ENCODE results near the gene GYG2. TPM values are rescaled to one million over a fixed set of nuclear protein-coding genes. Genes with fewer than 3 reads are reported as not detected.
"Not testable (repeated sequence)": the region's sequence is repeated elsewhere in the genome, so short reads cannot be mapped to it uniquely, and the experiment has no call there.

Gene GYG2
- total RNA-seq = 0.23 and 0.68 TPM in 2 replicates

DNA sequence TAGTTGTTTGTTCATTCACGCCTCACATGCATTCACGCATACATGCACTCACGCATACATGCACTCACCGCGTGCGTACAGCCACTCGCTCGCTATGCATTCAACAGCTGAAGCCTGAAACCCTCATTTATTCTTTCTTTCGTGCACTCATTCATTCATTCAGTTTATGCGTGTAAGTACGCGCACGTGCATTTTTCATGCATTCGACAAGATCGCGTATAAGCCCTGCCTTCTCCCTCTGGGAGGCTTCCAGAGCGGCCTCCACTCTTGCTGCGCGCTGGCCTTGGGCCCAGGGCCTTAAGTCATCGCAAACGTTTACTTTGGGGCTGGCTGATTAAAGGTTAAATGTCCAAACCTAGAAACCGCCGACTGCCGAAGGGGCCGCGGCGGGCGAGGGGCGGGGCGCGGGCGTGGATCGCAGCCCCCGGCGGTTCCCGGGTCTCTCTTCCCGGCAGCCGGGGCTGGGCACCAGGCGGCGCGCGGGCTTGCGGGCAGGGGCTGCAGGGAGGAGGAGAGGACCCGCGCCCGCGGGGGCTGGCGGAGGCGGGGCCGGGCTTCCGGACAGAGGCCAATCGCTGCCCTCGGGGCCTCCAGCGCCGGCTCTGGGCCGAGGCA, at the start of gene GYG2:
TSS of gene GYG2 (plus strand) at position 587 of the 615 bp plus-strand sequence. CDS start 1,259 bp downstream, outside the sequence.
- no peak for DNase-seq

DNA sequence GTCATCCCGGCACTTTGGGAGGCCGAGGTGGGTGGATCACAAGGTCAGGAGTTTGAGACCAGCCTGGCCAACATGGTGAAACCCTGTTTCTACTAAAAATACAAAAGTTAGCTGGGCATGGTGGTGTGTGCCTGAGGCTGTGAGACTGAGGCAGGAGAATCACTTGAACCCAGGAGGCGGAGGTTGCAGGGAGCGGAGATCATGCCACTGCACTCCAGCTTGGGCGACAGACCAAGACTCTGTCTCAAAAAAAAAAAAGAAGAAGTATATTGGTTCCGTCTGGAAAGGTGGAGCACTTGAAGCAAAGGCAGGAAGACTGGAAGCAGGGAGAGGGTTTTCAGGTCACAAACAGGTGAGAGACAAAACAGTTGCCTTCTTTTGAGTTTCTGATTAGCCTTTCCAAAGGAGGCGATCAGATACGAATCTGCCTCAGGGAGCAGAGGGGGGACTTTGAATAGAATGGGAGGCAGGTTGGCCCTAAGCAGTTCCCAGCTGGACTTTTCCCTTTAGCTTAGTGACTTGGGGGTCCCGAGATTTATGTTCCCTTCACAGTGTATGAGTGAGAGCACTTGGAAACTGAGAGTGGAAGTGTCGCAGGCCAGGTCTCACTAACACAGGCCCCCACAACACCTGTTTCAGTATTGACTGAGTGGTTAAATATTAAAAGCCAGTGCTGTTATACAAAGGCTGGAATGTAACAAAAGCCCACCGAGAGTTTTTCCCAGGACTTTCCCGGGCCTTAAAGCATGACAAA, 48.1 kb upstream of the GYG2 start:
- not testable (repeated sequence) for DNase-seq

GRCh38 chrX:2781226-2781571, 47.5 kb upstream of the GYG2 start:
- DNase-seq = no peak

DNA sequence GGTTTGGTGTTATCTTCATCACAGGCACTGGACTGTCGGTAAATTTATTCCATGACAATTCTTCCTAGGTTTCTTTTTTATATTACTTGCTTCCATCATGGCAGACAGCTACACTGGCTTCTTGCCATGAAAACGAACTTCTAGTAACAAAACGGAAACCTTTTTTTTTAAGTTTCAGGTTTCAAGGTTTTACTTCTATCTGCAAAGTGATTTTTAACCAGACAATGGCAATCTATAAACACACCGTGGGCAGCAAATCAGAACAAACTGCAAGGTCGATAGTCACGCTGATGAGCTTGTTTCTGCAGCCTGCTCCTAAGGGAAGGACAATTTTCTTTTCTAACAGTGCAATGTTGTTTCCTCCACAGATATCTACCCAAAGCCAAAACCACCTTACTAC, 47.0 kb upstream of the GYG2 start:
- DNase-seq = peak; percentile 24

GRCh38 chrX:2782171-2782570, 46.6 kb upstream of the GYG2 start:
- DNase-seq = no peak

GRCh38 chrX:2782778-2783177, 46.0 kb upstream of the GYG2 start:
- no peak for DNase-seq

GRCh38 chrX:2784026-2784425, 44.7 kb upstream of the GYG2 start:
- no peak for DNase-seq

DNA sequence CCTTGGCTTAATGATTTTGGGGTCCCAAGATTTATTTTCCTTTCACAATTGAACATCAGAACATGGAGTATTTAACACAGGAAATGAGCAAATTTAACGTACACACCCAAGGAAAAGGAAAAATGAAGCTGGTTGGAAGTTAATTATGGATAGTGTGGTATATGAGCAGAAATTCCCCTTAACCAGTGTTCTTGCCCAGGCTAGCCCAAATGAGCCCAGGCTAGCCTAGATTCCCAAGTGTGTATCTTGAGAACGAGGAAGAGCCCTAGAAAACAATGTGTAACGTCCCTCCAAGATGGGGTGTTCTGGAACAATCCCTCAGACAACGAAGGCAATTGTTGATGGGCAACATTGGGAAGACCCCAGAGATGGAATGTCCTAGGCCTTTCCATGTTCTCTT, 43.2 kb upstream of the GYG2 start:
- no peak for DNase-seq

DNA sequence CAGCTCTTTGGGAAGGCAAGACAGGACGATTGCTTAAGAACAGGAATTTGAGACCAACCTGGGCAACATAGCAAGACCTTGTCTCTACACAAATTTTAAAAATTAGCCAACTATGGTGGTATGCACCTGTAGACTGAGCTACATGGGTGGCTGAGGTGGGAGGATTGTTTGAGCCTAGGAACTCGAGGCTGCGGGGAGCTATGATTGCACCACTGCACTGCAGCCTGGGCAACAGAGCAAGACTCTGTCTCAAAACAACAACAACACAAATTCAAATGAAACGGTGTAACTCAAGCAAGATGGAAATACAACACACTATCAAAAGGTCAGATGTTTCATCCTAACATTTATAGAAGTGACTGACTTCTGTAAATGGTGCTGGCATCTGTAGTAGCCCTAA, 39.8 kb upstream of the GYG2 start:
- DNase-seq = no peak

- DNase-seq = no peak
These were observed 39.2 kb upstream of the GYG2 start for GRCh38 chrX:2789569-2789968.

DNA sequence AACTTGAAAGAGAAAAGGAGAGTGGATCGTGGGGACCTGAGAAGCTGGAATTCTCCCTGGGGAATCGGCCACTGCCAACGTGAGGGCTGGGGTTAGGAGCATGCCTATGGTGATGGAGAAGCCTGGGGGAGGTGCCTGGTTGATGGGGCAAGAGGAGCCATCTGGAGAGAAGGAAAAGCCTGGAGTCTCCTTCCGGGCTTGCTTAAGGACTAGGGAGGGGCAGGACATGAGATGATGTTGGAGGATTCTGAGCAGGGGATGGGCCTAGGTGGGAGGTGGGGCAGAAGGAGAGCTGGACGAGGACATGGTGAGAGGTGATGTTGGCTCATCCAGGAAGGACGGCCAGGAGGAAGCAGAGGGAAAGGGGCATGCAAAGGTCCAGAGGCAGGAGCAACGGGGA, 35.0 kb upstream of the GYG2 start:
- no peak for DNase-seq

- no peak for DNase-seq
These were observed 34.4 kb upstream of the GYG2 start for GRCh38 chrX:2794336-2794735.

DNA sequence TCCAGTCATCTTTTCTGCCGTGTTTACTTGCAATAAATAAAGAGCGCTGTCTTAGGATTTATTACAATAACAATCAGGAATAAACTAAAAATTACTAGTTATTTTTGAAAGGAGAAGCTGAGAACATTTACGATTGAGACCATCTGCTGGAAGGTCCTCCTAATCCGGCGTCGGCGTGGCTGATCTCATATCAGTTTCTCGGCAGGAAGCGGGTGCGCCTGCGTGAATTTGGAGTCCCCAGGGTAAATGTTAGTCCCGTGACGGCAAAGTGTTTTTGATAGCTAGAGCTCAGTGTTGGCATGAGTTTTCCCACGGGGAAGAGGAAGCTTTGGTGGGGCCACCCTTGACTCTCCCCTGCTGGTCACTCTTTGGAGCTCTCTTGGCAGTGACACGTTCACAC, 31.9 kb upstream of the GYG2 start:
- DNase-seq = not testable (repeated sequence)

DNA sequence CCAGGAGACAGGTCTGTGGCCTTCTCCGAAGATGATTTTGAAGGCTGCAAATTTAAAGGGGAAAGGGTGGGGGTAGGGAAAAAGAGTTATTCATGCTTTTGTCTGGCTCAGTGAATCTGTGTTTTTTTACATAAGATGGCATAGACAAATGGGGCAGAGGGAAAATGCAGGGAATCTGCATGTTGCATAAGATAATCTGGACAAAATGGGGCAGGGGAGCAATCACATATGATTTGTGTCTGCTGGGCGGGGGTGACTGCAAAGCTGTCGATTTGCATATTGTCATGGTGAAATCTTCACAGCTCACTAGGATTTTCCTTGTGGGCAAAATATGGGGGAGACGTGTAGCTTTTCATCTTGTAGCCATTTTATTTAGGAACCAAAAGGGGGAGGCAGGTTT, 29.4 kb upstream of the GYG2 start:
- no peak for DNase-seq

DNA sequence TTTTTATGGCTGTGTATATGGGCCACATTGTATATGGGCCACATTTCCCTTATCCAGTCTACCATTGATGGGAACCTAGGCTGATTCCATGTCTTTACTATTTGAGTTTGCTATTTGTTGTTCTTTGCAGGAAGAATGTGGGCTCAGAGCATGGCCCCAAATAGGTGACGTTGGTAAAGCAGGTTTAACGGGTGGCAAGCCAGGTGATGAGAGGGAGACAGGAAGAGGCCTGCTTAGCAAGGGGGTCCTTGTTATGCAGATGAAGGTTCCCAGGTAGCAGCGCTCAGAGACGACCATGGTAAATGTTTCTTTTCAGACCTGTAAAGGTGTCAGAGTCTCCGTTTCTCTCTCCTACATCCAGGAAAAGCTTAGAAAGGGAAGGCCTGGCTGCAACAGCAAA, 28.8 kb upstream of the GYG2 start:
- DNase-seq = not testable (repeated sequence)

DNA sequence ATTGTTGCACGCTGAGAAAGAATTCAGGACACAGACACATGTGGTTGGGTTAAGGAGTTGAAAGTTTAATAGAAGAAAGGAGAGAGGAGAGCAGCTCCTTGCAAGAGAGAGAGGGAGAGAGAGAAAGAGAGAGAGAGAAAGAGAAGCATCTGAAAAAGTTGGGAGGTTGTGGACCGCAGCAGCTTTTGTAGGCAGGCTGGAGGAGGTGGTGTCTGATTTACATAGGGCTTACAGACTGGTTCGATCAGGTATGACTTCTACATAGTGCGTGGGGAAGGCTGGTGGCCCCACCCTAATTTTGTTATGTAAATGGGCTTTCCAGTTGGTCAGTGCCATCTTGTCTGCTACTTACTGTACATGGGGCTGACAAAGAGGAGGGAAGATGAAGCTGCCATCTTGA, 27.5 kb upstream of the GYG2 start:
- no peak for DNase-seq

- DNase-seq = not testable (repeated sequence)
These were observed 26.2 kb upstream of the GYG2 start for GRCh38 chrX:2802376-2803090.

DNA sequence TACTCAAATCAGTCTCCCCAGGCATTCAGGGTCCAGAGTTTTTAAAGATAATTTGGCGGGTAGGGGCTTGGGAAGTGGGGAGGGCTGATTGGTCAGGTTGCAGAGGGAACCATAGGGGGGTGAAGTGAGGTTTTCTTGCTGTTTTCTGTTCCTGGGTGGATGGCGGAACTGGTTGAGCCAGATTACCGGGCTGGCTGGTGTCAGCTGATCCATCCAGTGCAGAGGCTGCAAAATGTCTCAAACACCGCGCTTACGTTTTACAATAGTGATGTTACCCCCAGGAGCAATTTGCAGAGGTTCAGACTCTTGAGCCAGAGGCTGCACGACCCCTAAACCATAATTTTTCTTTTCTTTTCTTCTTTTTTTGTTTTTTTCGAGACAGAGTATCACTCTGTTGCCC, 25.2 kb upstream of the GYG2 start:
- DNase-seq = not testable (repeated sequence)

GRCh38 chrX:2804106-2804843, 24.5 kb upstream of the GYG2 start:
- DNase-seq = peak; percentile 54

DNA sequence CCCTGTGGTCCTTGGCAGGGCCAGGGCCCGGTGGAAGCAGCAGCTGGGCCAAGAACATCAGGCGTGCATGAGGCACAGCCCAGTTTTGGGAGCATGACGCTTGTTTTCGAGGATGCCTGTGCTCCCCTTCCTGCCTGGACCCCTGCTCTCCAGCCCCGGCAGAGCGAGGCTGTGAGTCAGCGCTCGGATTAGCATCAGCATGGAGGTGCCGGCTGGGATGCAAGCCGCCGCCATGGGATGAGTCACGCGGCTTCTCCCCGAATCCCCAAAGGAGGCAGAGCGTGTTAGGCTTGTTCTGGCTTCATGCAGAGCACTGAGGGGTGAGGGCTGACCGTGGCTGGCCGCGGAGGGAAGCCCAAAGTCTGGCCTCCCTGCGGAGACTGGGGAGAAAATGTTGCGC, 23.9 kb upstream of the GYG2 start:
- peak; percentile 53 for DNase-seq

- DNase-seq = no peak
These were observed 17.5 kb upstream of the GYG2 start for GRCh38 chrX:2811271-2811670.

DNA sequence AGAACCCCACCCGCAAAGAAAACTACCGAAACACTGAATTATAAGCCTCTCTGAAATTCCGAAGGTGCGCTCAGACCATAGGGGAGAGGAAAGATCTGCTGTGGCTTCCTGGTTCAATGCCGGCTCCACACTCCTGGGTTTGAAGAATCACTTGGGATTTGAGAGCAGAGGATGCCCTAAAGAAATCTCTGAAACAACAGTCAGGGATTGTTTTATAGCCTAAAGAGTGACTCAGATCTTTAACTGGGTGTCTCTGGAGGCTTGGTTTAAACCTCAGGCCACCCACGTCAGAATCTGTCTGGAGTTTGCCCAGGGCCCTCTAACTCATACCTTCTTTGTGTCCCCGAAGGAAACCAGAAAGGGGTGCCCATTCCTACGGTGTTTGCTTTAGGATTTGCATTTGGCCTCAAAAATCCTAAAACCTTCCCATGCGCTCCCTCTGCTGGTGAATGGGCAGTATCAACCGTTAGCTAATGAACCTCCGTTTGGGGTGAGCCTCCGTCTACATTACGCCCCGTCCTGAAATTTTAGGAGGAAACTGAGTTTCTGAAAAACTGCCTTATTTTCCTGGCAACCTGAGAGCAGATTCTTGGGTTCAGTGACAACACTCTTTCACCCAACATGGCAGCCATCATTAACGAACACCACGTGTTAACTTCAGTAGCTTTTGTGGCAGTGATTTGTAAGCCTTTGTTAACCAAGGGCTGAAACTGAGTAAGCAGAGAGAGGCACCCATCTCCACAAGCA, 16.4 kb upstream of the GYG2 start:
- DNase-seq = peak; percentile 45

Data from dermis blood vessel endothelial cell (primary cell).